Measurements from ENCODE around the gene COL8A2.

COL8A2 gene

DNA sequence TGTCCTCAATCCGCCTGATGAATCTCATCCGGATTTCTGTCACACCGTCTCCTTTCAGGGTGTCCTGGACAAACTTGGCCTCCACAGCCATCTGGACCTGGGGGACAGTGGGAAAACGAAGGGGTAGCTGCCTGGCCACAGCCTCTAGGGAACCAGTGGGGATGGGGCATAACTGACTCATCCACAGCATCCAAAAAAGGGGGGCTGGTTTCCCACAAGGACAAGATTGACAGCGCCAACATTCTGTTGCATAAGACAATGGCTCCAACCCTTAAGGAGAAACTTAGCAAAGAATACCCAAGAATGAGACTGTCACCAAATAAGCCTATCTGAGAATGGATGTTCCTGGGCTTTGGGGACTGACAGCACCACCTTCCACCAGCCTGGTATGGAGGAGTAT is 12.2 kb upstream of the COL8A2 start:
- TF ChIP-seq, protein P1, sequence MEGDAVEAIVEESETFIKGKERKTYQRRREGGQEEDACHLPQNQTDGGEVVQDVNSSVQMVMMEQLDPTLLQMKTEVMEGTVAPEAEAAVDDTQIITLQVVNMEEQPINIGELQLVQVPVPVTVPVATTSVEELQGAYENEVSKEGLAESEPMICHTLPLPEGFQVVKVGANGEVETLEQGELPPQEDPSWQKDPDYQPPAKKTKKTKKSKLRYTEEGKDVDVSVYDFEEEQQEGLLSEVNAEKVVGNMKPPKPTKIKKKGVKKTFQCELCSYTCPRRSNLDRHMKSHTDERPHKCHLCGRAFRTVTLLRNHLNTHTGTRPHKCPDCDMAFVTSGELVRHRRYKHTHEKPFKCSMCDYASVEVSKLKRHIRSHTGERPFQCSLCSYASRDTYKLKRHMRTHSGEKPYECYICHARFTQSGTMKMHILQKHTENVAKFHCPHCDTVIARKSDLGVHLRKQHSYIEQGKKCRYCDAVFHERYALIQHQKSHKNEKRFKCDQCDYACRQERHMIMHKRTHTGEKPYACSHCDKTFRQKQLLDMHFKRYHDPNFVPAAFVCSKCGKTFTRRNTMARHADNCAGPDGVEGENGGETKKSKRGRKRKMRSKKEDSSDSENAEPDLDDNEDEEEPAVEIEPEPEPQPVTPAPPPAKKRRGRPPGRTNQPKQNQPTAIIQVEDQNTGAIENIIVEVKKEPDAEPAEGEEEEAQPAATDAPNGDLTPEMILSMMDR (IDR thresholded peaks at IDR 0.05), result no peak

DNA sequence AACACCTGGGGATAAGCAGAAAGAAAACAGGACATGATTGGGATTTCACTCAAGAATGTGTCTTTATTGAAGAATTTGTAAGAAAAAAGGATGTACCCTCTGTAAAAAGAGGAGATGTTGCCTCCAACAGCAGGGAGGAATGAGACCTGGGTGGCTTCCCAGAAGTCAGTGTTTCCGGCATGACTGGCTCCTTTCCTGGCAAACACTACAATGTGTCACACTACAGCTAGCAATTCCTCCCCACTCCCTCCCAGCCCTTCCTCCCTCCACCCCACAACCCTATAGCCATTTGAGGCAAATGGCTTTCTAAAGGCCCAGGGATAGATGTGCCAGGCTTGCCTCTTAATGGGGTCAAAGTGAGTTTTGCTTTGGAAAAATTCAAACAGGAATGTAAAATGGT is 11.5 kb upstream of the COL8A2 start:
- TF ChIP-seq, protein P1 (IDR thresholded peaks at IDR 0.05), result no peak

DNA sequence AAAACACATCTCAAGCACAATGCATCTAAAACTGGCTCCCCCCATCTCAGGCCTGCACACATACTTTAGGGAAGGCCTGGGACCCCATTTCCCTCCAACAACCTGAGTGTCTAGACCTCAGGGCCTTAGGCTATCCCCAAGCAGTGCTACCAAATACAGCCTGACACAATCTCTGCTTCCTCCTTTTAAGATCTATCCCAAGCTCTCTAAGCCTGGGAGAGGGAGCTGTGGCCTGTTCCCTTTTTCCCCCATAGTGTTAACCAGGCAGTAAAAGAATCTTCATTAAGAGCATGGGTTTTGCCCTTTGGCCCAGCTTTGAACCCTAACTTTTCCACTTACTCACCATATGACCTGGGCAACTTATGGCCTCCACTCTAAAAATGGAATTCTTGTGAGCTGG is 10.8 kb upstream of the COL8A2 start:
- TF ChIP-seq, protein P1 (IDR thresholded peaks at IDR 0.05), result no peak

DNA sequence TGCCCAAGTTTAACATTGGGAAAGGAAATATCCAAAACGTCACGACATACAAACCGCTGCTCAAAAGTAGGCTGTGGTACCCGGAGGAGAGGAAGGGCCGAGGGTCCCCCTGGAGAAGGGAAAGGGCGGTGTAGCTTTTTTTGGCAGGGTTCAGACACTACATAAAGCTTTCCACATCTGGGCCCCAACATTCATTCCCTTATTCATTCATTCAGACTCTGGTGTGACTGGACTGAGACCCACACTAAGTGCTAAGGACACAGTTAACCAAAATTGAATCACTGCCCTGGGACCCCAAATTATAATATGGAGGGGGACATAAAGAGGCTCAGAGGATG is 10.3 kb upstream of the COL8A2 start:
- TF ChIP-seq, protein P1 (IDR thresholded peaks at IDR 0.05), result no peak

DNA sequence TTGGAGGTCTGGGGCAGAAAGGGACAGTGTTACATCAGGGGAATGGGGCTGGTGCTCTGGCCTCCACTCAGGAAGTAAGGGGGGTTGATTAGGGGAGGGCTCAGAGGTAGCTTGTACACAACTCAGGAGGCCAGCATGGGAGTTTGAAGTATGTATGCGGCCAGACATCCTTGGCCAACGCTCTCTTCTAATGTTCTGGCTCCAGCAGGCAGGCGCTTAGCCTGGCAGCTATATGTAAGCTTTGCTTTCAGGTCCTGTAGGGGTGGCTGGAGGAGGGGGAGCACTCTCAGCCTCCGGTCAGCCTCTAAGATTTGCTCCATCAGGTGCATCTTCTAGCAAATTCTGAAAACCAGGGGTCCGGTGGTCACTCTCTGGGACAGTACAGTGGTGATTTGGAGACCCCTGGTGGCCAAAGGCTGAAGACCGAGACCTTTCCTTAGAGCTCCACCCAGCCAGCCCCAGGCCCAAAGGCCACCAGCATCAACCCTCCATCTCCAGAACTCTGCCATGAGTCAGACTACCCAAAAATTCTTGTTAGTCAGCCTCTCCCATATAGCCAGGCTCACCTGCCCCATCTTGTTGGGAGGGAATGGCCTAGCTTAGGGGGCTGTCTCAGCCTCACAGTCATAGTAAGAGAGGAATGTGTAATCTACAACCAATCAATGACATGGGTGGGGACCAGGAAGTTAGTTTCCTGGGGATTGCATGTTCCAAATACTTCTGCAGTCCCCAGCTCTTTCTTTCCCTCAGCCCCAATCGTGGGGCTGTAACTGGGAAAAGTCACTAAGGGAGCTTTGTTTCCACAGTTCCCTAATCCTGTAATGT is 9.7 kb upstream of the COL8A2 start:
- TF ChIP-seq, protein P1 (IDR thresholded peaks at IDR 0.05), result peak; percentile 62

DNA sequence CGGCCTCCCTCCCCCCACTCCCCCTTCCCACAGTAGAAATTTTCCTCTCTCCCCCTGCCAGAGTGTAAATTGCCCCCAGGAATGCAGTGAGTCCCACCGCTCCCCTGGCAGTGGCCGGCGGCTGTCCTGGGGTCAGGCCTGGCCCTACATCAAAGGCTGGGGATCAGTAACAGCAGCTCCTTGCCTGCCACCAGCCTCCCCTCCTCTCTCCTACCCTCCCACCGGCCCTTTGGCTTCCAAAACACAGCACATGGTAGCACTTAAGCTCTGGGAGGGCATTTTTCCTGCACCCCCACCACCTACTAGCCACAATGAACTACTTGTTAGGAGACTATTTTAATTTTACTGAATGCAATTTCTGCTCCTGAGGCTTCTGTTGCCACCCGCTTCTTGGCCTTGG is 9.0 kb upstream of the COL8A2 start:
- TF ChIP-seq, protein P1 (IDR thresholded peaks at IDR 0.05), result no peak

GRCh38 chr1:36133484-36133883 is 8.5 kb upstream of the COL8A2 start:
- TF ChIP-seq, protein P1 (IDR thresholded peaks at IDR 0.05), result no peak

DNA sequence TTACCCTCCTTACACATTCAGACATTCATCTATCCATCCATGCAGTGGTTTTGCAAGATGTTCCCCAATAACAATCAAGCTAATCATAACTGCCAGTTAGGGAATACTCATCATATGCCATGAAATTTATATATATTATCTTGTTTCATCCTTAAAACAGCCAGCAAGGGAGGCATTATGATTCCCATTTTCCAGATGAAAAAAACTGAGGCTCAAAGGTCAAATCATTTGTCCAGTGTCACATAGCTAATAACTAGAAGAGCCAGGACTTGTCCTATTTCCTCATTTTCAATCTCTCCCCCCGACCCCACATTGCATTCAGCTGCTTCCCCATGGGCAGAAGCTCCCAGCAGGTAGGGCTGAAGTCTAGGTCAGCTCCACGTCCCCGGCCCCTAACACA is 7.0 kb upstream of the COL8A2 start:
- TF ChIP-seq, protein P1 (IDR thresholded peaks at IDR 0.05), result no peak

Measured in LNCAP (cell line).